HG02763 (cell line): Measurements from ENCODE around the gene STOX1.
A peak's percentile ranks its signal among the peaks of the same experiment; 100 is the strongest.
"Not testable (repeated sequence)": the region's sequence is repeated elsewhere in the genome, so short reads cannot be mapped to it uniquely, and the experiment has no call there.

ENCODE experiments used
- ATAC-seq: cut with Tn5 transposase; IDR thresholded peaks from one replicate; pipeline ENCODE4 v1.9.1; 2021; ENCODE audit warnings: mild to moderate bottlenecking, moderate library complexity; ENCODE audit not compliant: unreplicated experiment

Gene STOX1

GRCh38 chr10:68877482-68878110 is 50.3 kb downstream of the STOX1 start:
- no peak for ATAC-seq

GRCh38 chr10:68878496-68878895 is 51.2 kb downstream of the STOX1 start:
- no peak for ATAC-seq

GRCh38 chr10:68879628-68880027 is 52.3 kb downstream of the STOX1 start:
- ATAC-seq: no peak

GRCh38 chr10:68880181-68880580 is 52.9 kb downstream of the STOX1 start:
- ATAC-seq: no peak

- no peak for ATAC-seq
Measured at GRCh38 chr10:68895041-68895440, 67.7 kb downstream of the STOX1 start.

GRCh38 chr10:68897336-68897741 is 70.0 kb downstream of the STOX1 start:
- ATAC-seq: no peak

- no peak for ATAC-seq
Measured at GRCh38 chr10:68899186-68899745, 71.9 kb downstream of the STOX1 start.

GRCh38 chr10:68900427-68901104 is 73.2 kb downstream of the STOX1 start:
- ATAC-seq: peak; percentile 35

GRCh38 chr10:68901105-68901927 is 74.0 kb downstream of the STOX1 start, which contains the start of gene DDX50:
Gene DDX50 (plus strand): TSS chr10:68901315. CDS start chr10:68901385, 70 bp downstream.
- peak; percentile 98 for ATAC-seq

GRCh38 chr10:68902382-68902781 is 75.1 kb downstream of the STOX1 start:
- ATAC-seq: no peak

GRCh38 chr10:68924593-68924992 is 97.3 kb downstream of the STOX1 start:
- ATAC-seq: no peak

- ATAC-seq: no peak
Measured at GRCh38 chr10:68925489-68925888, 98.2 kb downstream of the STOX1 start.

GRCh38 chr10:68929157-68929556 is 101.8 kb downstream of the STOX1 start:
- ATAC-seq: not testable (repeated sequence)

- ATAC-seq: not testable (repeated sequence)
Measured at GRCh38 chr10:68929888-68930287, 102.6 kb downstream of the STOX1 start.

- not testable (repeated sequence) for ATAC-seq
Measured at GRCh38 chr10:68932860-68933259, 105.5 kb downstream of the STOX1 start.

GRCh38 chr10:68934994-68935393 is 107.7 kb downstream of the STOX1 start:
- ATAC-seq: no peak

GRCh38 chr10:68938117-68938516 is 110.8 kb downstream of the STOX1 start:
- no peak for ATAC-seq

GRCh38 chr10:68938884-68939283 is 111.6 kb downstream of the STOX1 start:
- ATAC-seq: no peak

- ATAC-seq: not testable (repeated sequence)
Measured at GRCh38 chr10:68940917-68941316, 113.6 kb downstream of the STOX1 start.
